HG03196 (cell line): ENCODE measurements around the gene SRXN1.

Source experiments
- ATAC-seq: cut with Tn5 transposase; IDR thresholded peaks from one replicate; pipeline ENCODE4 v1.9.1; 2021; ENCODE audit not compliant: unreplicated experiment

The SRXN1 gene

DNA sequence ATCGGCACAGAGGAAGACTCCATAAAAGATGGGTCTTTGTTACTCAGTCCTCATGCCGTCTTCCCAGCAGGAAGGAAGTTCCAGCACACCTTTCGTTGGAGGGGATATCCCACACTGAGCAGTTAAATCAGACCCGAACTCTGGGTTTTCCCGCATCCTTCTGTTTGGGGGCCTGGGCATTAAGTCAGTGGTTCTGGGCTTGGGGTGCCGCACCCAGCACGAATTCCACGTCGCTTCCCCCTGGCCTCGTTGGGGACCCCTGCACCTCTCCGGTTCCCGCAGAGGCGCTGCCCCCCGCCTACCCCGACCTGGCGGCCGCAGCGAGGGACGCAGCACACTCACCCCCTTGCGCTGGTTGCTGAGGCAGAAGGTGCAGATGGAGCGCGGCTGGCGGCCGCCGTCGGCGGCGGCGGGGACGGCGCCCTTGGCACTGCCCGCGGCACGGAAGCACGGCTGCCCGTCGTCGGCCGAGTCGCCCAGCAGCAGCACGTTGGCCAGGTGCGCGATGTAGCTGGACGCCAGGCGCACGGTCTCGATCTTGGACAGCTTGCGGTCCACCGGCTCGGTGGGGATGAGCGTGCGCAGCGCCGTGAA lies 43.5 kb downstream of the SRXN1 start:
- no peak for ATAC-seq

DNA sequence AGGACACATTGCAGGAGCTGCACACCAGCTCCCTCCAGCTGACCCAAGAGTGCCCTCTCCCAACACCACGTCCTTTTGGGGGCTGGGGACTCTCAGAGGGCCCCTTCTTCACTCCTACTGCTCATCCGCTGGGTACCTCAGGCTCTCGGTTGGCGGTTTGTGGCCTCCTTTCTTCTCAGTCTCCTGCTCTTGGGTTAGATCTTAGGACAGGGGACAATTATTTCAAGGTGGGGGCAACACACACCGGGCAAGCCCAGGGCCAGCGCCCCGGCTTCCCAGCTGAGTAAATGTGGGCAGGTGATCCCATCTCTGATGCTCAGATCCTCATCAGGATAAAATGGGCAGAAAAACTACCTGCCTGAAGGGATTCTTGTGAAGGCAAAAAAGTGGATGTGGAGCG lies 44.0 kb downstream of the SRXN1 start:
- ATAC-seq, result no peak

DNA sequence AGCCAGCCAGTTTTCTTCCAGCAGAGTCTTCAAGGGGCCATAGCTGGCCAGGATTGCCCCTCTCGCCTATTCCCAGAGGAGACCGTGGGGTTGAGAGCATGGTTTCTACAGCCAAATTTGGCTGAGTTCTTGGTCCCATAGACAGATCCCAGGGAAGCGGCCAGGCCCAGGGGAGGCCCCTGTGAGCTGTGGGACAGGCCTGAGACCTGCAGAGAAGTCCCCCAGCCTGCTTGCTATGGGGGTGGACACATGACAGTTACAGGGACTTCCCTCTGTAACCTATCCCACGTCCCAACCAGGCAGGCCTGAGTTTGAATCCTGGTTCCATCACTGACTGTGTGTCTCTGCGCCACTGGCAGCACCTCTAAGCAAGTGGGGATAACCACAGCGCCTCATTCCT lies 45.5 kb downstream of the SRXN1 start:
- ATAC-seq, result no peak

DNA sequence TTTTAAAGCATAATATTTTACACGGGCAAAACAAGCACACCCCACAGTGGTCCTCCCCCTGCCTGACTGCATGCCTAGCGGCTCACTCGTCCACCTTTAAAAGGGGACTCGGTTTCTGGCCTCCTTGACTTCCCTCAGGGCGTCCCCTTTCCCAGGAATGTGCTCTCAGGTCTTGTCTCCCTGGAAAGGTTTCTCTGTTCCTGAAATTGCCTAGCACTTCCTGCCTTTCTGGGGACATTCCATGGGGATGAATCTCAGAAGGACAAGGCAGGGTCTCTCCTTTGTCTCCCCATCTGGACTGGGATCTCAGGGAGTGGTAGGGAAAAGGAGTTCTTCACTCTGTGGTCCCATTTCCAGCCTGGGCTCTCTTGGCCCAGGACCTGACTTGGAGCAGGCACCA lies 47.8 kb downstream of the SRXN1 start:
- ATAC-seq, result no peak

DNA sequence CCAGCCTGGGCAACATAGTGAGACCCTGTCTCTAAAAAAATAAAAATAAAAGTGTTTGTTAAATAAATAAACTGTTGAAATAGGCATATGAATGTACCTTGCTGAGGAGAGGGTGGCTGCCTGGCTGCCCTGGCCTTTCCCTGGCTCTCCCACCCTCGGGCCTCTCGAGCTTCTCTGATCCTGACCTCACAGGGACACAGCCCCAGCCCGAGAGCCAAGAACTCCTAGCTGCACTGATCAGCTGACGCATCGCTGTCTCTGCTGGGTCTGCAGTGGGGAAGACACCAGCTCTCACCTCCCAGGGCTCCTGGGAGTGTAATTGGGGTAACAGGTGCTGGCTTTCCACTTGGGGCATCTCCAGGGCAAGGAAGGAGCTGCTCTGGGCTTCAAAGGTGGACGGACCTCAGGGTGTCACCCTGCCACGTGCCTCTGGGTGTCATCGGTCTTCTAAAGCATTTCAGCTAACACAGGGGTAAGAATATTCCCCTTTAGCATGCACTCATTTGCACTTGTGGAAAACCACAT lies 49.8 kb downstream of the SRXN1 start:
- no peak for ATAC-seq

DNA sequence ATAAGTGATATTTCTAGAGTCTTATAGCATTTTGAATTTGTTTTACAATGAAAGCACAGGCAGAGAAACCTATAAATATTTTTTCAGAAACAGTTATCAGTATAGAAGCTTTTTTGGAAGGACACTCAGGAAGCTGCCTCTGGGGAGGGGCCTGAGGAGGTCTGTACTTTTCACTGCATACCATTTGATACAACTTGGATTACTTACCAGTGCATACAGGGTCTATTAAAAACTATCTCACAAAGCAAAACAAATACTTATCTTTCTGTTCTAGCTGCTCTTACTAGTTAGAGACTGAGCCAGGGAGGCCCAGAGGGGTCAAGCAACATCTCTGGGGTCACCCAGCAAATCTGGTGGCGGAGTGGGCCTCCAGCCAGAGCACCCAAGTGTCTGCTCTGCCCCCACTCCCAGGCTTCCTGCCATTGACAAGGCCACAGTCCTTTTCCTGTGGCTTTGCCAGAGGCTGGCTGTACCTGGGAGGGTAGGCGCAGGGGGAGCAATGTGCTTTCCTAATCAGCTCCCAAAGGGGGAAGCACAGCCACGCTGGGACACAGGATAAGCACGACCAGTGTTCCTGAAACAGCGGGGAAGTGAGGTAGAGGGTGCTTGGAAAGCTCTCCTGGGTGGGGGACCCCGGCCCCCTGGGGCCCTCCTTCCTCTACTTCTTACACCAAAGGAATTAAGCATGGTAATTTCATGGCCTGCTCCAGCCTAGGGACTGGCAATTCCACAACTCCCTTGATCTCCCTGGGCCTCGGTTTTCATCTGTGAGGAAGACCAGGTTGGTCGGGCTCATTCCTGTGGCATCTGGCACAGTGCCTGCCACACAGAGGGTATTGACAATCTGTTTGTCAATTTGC lies 50.7 kb downstream of the SRXN1 start:
- no peak for ATAC-seq

DNA sequence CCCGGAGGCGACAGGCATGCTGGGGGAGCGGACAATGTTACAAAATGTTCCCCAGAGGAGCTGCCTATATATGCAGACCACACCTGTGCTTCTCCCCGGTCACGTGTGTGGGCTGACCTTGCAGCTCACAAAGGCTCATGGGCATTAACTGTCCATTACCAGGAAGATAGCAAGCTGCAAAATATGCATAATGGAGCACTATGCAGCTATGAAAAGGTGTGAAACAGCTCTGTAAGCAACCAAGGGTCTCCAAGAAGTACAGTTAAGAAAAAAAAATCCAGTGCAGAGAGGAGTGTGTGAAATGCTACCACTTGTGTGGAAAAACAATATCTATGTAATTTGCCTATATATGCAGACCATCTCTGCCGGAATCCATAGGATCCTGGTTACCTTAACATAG lies 52.3 kb downstream of the SRXN1 start:
- no peak for ATAC-seq

DNA sequence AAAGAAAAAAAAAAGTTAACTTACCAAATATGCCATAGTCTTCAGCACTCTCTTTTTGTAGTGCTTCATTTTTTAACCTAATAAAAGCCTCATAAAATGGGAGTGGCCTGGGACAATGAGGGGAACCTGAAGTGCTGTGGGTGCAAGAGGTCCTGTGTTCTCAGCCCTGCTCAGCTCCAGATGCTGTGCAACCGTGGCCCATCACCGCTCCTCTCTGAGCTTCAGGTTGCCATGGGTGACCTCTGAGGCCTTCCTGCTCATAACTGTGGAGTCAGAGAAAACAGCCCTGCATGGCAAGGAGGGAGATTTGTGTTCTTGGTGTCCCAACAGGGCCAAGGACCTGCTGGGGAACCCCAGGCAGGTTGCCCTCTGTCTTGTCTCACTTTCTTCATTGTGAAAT lies 52.9 kb downstream of the SRXN1 start:
- no peak for ATAC-seq

DNA sequence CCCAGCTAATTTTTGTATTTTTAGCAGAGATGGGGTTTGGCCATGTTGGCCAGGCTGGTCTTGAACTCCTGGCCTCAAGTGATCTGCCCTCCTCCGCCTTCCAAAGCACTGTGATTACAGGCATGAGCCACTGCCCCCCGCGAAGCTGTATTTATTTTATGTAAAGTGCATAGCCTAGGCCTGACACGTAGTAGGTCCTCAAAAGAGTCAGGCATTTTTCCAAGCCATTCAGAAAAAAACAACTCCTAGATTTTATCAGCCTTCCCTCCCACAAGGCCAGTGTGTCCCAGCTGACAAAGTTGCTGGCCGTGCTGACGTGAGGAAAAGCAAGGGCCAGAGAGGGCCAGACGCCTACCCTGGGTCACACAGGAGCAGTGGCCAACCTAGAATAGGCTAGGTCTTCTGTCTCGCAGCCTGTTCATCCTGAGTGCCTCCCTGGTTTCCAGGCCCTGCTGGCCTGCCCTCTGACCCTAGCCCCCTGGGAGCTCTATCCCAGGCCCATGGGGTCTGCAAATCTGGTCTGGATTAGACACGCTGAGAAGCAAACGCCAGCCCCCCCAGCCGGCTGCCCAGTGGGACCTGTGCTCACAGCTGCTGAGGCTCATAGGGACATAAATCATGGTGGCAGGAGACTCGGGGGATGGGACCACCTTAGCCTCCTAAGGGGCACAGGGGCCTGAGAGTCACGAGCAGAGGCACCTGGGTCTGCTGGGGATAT lies 54.7 kb downstream of the SRXN1 start:
- ATAC-seq, result no peak

DNA sequence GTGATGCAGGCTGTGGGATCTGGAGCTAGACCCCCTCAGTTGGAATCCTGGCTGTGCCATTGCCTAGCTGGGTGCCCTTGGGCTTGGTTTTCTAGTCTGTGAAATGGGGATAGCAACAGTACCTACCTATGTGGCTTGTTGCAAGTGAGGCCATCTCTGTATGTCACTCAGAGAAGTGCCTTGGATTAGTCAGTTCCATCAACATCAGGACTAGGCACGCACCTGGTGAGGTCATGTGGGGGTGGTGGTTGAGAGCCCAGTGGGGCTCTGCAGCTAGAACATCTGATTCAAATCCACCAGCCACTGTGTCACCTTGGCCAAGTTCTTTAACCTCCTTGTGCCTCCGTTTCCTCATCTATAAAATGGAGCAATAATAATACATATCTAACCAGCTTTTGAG lies 55.4 kb downstream of the SRXN1 start:
- ATAC-seq, result no peak
